A673 (cell line): Measurements from ENCODE around the gene IL1B. TPM values are rescaled to one million over a fixed set of nuclear protein-coding genes. Genes with fewer than 3 reads are reported as not detected.

Source experiments
- BruUV-seq: library from RNA; stranded (reverse); fragments of 400-500 nt; replicated peaks from 2 replicates; lab custom pipeline; 2021; lab: Mats Ljungman, UMichigan
- CTCF ChIA-PET: fragments of 300-600 bp; sonication (Branson Sonifier 250); formaldehyde crosslinking; loops from one replicate; lab custom pipeline; 2022; ENCODE audit warnings: antibody characterized with exemption; lab: Charles Lee
- POLR2A ChIA-PET: fragments of 300-600 bp; sonication (Branson Sonifier 250); formaldehyde crosslinking; loops from one replicate; lab custom pipeline; 2022; ENCODE audit warnings: antibody characterized with exemption; ENCODE audit not compliant: low non-redundant PET; lab: Charles Lee
- DNase-seq: peaks from one replicate; pipeline ENCODE4 v3.0.0-alpha.2; 2015; ENCODE audit warnings: low spot score
- H3K27ac ChIP-seq: fragments of 200-600 bp; sonication (generic); 2 replicates; pipeline ENCODE4 v1.5.1; 2016; ENCODE audit warnings: mixed run types, low read depth, mild to moderate bottlenecking, mixed read lengths, antibody characterized with exemption, low read length; ENCODE audit not compliant: poor library complexity, severe bottlenecking
- H3K27me3 ChIP-seq: fragments of 200-600 bp; sonication (generic); replicated peaks from 2 replicates; pipeline ENCODE4 v1.6.1; 2017; ENCODE audit warnings: mixed run types, low read depth, mild to moderate bottlenecking, mixed read lengths, antibody characterized with exemption, low read length; ENCODE audit not compliant: insufficient read depth, poor library complexity
- H3K36me3 ChIP-seq: fragments of 200-600 bp; sonication (generic); 2 replicates; pipeline ENCODE4 v1.6.1; 2016; ENCODE audit warnings: mixed run types, mild to moderate bottlenecking, mixed read lengths, antibody characterized with exemption, low read length; ENCODE audit not compliant: insufficient read depth, poor library complexity, severe bottlenecking
- H3K4me1 ChIP-seq: fragments of 200-600 bp; sonication (generic); 2 replicates; pipeline ENCODE4 v1.6.1; 2017; ENCODE audit warnings: mixed run types, mild to moderate bottlenecking, mixed read lengths, antibody characterized with exemption, low read length; ENCODE audit not compliant: insufficient read depth, poor library complexity, severe bottlenecking
- H3K4me3 ChIP-seq: fragments of 200-600 bp; sonication (generic); 2 replicates; pipeline ENCODE4 v1.5.1; 2016; ENCODE audit warnings: low read depth, mixed run types, mild to moderate bottlenecking, mixed read lengths, low read length; ENCODE audit not compliant: poor library complexity, severe bottlenecking
- H3K9me3 ChIP-seq: fragments of 200-600 bp; sonication (generic); 2 replicates; pipeline ENCODE4 v1.6.1; 2016; ENCODE audit warnings: mixed run types, low read depth, mild to moderate bottlenecking, mixed read lengths, antibody characterized with exemption, low read length; ENCODE audit not compliant: poor library complexity, severe bottlenecking
- CTCF ChIP-seq: fragments of 300-800, 200-600 bp; sonication (generic); conservative IDR thresholded peaks from 2 replicates; pipeline ENCODE4 v1.5.1; 2017; ENCODE audit warnings: low read depth, mild to moderate bottlenecking, antibody characterized with exemption, low read length, moderate library complexity, mixed read lengths
- EZH2 ChIP-seq: fragments of 200-600 bp; sonication (generic); IDR thresholded peaks from 2 replicates; pipeline ENCODE4 v1.6.1; 2017; ENCODE audit warnings: borderline replicate concordance, low read depth, mild to moderate bottlenecking, mixed read lengths, antibody characterized with exemption, low read length; ENCODE audit not compliant: poor library complexity, severe bottlenecking
- intact Hi-C: fragments of 100-400 bp; cut with micrococcal nuclease; formaldehyde crosslinking; loops from one replicate; pipeline ENCODE4 v1.10.0; 2022; ENCODE audit not compliant: unreplicated experiment
- total RNA-seq: library from RNA; stranded (reverse); gene quantifications from 2 replicates; pipeline ENCODE4 v1.2.3, GENCODE V29; 2021

IL1B gene
- total RNA-seq, 1 experiment from 2014 or later, result 2.1 TPM

GRCh38 chr2:112870841-112871835 is 34.6 kb upstream of the IL1B start:
- no peak for DNase-seq
- TF ChIP-seq EZH2, result no peak
- no peak for TF ChIP-seq CTCF
- Histone ChIP-seq H3K4me1 (peaks cover 14% of the 10 kb centered on the region), H3K9me3 (peaks cover 4% of the 10 kb centered on the region), H3K27ac (no peak overlapping the region), H3K27me3 (no peaks in the 10 kb centered on the region), H3K36me3 (no peaks in the 10 kb centered on the region), H3K4me3 (no peak overlapping the region)
- CTCF ChIA-PET, result no interaction called here
- POLR2A ChIA-PET, result no interaction called here
- BruUV-seq, result no TSS peak
- intact Hi-C loops, result no loop called here

GRCh38 chr2:112869258-112869842 is 32.8 kb upstream of the IL1B start:
- TF ChIP-seq EZH2, result no peak
- no peak for TF ChIP-seq CTCF
- Histone ChIP-seq H3K4me1 (peaks cover 14% of the 10 kb centered on the region), H3K9me3 (peaks cover 5% of the 10 kb centered on the region), H3K27me3 (no peaks in the 10 kb centered on the region), H3K27ac (no peak overlapping the region), H3K36me3 (no peaks in the 10 kb centered on the region), H3K4me3 (no peak overlapping the region)
- no TSS peak for BruUV-seq
- intact Hi-C loops, result no loop called here
- DNase-seq, result peak; percentile 91
- POLR2A ChIA-PET, result no interaction called here
- CTCF ChIA-PET, result no interaction called here

GRCh38 chr2:112867701-112868631 is 31.4 kb upstream of the IL1B start:
- H3K27ac ChIP-seq, result no peak overlapping the region
- peaks cover 5% of the 10 kb centered on the region for H3K9me3 ChIP-seq
- POLR2A ChIA-PET, result no interaction called here
- no TSS peak for BruUV-seq
- no peaks in the 10 kb centered on the region for H3K36me3 ChIP-seq
- intact Hi-C loops, result no loop called here
- TF ChIP-seq EZH2, result no peak
- no peak for TF ChIP-seq CTCF
- no peak overlapping the region for H3K4me3 ChIP-seq
- DNase-seq, result no peak
- CTCF ChIA-PET, result no interaction called here
- peaks cover 14% of the 10 kb centered on the region for H3K4me1 ChIP-seq
- H3K27me3 ChIP-seq, result no peaks in the 10 kb centered on the region
